DOHH2 (cell line): ENCODE data around the gene CCKAR.

Source experiments
- CTCF ChIP-seq: fragments of 200-600 bp; sonication (generic); IDR thresholded peaks from one replicate; pipeline ENCODE4 v1.5.1; 2014; ENCODE audit warnings: antibody characterized with exemption, mild to moderate bottlenecking, low read depth, low read length; ENCODE audit not compliant: poor library complexity, severe bottlenecking
- EZH2phosphoT487 ChIP-seq: fragments of 200-600 bp; sonication (generic); IDR thresholded peaks from 2 replicates; pipeline ENCODE4 v1.6.1; 2017; ENCODE audit warnings: borderline replicate concordance, mild to moderate bottlenecking, antibody characterized with exemption, low read length, moderate library complexity, mixed read lengths

- no peak for TF ChIP-seq CTCF
- no peak for TF ChIP-seq EZH2phosphoT487
Observed at GRCh38 chr4:26431461-26432180, 58.7 kb downstream of the CCKAR start.
